Stimulated activated memory B cell treated with anti-CD40 and anti-IgM and Interleukin-4, amounts not matched to agents 10 μg/mL and 1 μg/mL and 100 μg/mL, for 72 hours (primary cell): ENCODE data around the gene P3H2.

ENCODE experiments used
- ATAC-seq: fragments of 150-1000 bp; cut with Tn5 transposase; 2 replicates; pipeline ENCODE4 v1.10.0; 2021
- H3K27ac Mint-ChIP-seq: one replicate; pipeline ENCODE4 v1.8.0; 2022; ENCODE audit warnings: mild to moderate bottlenecking, mixed read lengths
- H3K27me3 Mint-ChIP-seq: one replicate; pipeline ENCODE4 v1.8.0; 2022; ENCODE audit warnings: mixed read lengths
- H3K36me3 Mint-ChIP-seq: one replicate; pipeline ENCODE4 v1.8.0; 2022; ENCODE audit warnings: mixed read lengths
- H3K4me1 Mint-ChIP-seq: one replicate; pipeline ENCODE4 v1.8.0; 2022; ENCODE audit warnings: mixed read lengths
- H3K4me3 Mint-ChIP-seq: one replicate; pipeline ENCODE4 v1.8.0; 2022; ENCODE audit warnings: mild to moderate bottlenecking, moderate library complexity, mixed read lengths
- H3K9me3 Mint-ChIP-seq: one replicate; pipeline ENCODE4 v1.8.0; 2022; ENCODE audit warnings: mixed read lengths

The P3H2 gene

DNA sequence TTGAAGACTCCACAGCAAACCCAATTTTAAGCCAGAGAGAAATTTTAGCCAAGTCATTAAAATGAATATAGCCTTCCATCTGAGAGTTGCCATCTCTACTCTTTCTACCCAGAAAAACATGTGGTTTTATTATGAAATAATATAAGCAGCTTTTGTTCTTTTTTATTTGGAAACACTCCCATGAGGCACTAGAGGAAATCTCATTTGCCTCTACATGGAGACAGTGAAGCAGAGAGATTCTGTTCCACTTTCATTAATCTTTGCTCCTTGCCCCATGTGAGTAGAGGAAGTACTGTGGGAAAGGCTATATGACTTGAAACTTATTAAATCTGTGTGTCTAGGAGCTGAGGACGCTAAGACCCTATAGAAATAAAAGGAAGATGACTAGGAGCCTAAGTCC, 111.1 kb downstream of the P3H2 start:
- ATAC-seq = no peak
- H3K27ac Mint-ChIP-seq = no peak overlapping the region
- H3K4me3 Mint-ChIP-seq = no peak overlapping the region
- H3K27me3 Mint-ChIP-seq = no peaks in the 10 kb centered on the region
- no peaks in the 10 kb centered on the region for H3K36me3 Mint-ChIP-seq
- no peaks in the 10 kb centered on the region for H3K9me3 Mint-ChIP-seq
- H3K4me1 Mint-ChIP-seq = no peaks in the 10 kb centered on the region

DNA sequence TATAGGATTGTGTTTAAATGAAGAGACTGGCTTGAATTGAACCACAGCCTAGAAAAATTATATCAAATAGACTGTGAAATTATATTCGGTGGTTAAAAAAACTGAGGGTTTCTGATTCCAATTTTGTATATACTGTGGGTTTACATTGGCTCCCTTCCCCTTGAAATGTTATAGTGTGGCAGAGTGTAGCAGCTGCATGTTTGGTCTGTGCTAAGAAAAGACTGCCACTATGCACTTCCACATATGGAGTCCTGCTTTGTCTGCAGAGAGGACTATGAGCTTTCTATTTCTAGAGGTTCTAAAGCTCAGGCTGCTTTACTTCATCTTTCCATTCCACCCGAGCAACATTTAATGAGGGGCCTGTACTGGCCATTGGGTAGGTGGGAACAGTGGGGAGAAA, 112.3 kb downstream of the P3H2 start:
- Mint-ChIP-seq H3K4me1 (no peaks in the 10 kb centered on the region), H3K36me3 (no peaks in the 10 kb centered on the region), H3K4me3 (no peak overlapping the region), H3K9me3 (no peaks in the 10 kb centered on the region), H3K27ac (no peak overlapping the region), H3K27me3 (no peaks in the 10 kb centered on the region)
- ATAC-seq = no peak

DNA sequence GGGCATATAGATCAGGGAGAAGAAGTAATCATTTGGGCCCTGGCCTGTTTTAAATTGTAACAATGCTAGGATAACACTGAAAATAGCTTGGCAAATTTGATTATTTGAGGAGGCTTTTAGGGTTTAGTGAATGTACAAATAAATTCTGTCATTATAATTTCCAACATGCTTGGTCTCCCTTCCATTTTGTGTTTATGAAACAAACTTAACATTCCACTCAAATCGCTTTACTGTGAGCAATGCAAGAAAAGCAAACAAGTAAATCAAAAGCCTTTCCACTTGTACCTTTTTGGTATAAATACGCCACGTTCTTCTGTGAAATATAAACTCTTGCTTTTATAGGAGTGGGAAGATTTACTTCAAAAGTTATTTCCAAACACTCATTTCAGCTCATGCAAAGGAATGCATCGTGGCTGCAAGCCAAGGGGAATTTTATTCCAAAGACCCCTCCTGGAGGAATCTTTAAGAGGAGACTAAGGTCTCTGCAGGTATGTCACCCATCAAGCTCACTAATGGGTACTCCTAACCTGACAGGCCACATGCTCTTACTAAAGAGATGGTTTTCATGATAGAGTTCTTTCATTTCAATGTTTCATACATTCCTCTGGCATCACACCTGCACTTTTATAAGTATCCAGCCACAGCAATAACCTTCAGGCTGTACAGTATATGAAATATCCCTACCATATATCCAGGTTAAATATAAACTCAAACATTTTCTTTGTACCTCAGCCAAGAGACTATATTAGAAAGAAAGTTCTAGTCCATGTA, 115.2 kb downstream of the P3H2 start:
- H3K27ac Mint-ChIP-seq = no peak overlapping the region
- ATAC-seq = no peak
- H3K4me3 Mint-ChIP-seq = no peak overlapping the region
- H3K36me3 Mint-ChIP-seq = no peaks in the 10 kb centered on the region
- H3K9me3 Mint-ChIP-seq = no peaks in the 10 kb centered on the region
- no peaks in the 10 kb centered on the region for H3K27me3 Mint-ChIP-seq
- no peaks in the 10 kb centered on the region for H3K4me1 Mint-ChIP-seq

DNA sequence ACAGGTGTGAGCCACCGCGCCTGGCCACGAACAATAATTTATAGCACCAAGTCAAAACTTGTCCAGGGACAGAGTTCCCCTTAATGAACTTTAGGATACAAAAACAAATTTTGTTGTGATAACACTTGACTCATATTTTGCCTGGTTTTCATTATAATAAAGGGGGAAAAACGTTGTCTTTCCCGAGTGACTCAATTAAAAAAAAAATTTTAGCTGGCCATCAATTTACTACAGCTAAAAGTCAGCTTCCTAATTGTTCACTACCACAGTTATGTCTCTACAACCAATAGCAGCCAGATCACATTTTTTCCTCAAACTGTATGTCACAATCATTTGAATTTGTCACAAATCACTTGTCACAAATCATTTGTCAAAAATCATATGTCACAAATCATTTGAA, 116.0 kb downstream of the P3H2 start:
- no peak overlapping the region for H3K27ac Mint-ChIP-seq
- no peaks in the 10 kb centered on the region for H3K9me3 Mint-ChIP-seq
- H3K4me3 Mint-ChIP-seq = no peak overlapping the region
- ATAC-seq = no peak
- H3K4me1 Mint-ChIP-seq = no peaks in the 10 kb centered on the region
- H3K27me3 Mint-ChIP-seq = no peaks in the 10 kb centered on the region
- no peaks in the 10 kb centered on the region for H3K36me3 Mint-ChIP-seq

GRCh38 chr3:190003681-190004123, 117.0 kb downstream of the P3H2 start:
- Mint-ChIP-seq H3K9me3 (no peaks in the 10 kb centered on the region), H3K27me3 (no peaks in the 10 kb centered on the region), H3K4me1 (no peaks in the 10 kb centered on the region), H3K4me3 (no peak overlapping the region), H3K27ac (no peak overlapping the region), H3K36me3 (no peaks in the 10 kb centered on the region)
- no peak for ATAC-seq

- Mint-ChIP-seq H3K27me3 (no peaks in the 10 kb centered on the region), H3K36me3 (no peaks in the 10 kb centered on the region), H3K27ac (no peak overlapping the region), H3K4me1 (no peaks in the 10 kb centered on the region), H3K4me3 (no peak overlapping the region), H3K9me3 (no peaks in the 10 kb centered on the region)
- ATAC-seq = no peak
These were observed 117.6 kb downstream of the P3H2 start for GRCh38 chr3:190003068-190003467.

GRCh38 chr3:190001426-190001825, 119.3 kb downstream of the P3H2 start:
- Mint-ChIP-seq H3K36me3 (no peaks in the 10 kb centered on the region), H3K27ac (no peak overlapping the region), H3K4me1 (no peaks in the 10 kb centered on the region), H3K27me3 (no peaks in the 10 kb centered on the region), H3K4me3 (no peak overlapping the region), H3K9me3 (no peaks in the 10 kb centered on the region)
- no peak for ATAC-seq

GRCh38 chr3:190000861-190001196, 119.9 kb downstream of the P3H2 start:
- Mint-ChIP-seq H3K36me3 (no peaks in the 10 kb centered on the region), H3K9me3 (no peaks in the 10 kb centered on the region), H3K27me3 (no peaks in the 10 kb centered on the region), H3K4me3 (no peak overlapping the region), H3K4me1 (no peaks in the 10 kb centered on the region), H3K27ac (no peak overlapping the region)
- ATAC-seq = no peak

DNA sequence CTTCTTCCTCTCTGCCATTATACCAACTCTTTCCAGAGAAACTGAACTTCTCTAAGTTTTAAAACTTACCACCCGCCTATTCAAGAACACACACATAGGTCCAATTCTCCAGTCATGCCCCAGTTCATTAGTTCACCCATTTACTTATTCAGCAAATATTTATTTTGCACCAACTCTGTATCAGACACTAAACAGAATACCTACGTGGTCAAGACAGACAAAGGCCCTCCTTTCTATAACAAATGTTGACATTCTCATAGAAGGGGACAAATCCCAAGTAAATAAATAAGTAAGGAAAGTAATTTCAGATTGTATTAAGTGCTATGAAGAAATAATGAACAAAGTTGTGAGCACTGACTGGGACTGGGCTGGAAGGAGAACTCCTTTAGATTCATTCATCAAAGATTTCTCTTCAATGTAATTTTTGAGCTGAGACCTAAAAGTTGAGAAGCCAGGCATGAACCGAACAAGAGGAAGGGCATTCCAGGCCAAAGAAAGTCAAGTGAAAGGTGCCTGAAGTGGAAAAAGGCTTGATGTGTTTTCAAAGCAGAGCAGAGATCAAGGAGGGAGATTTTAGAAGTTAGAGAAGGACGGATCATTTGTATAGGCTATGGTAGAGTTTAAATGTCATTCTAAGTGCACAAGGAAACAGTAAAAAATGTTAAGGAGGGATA, 120.4 kb downstream of the P3H2 start:
- Mint-ChIP-seq H3K4me1 (no peaks in the 10 kb centered on the region), H3K4me3 (no peak overlapping the region), H3K36me3 (no peaks in the 10 kb centered on the region), H3K27me3 (no peaks in the 10 kb centered on the region), H3K27ac (no peak overlapping the region), H3K9me3 (no peaks in the 10 kb centered on the region)
- no peak for ATAC-seq

GRCh38 chr3:189999718-190000117, 121.0 kb downstream of the P3H2 start:
- H3K27me3 Mint-ChIP-seq = no peaks in the 10 kb centered on the region
- no peaks in the 10 kb centered on the region for H3K4me1 Mint-ChIP-seq
- no peak for ATAC-seq
- H3K4me3 Mint-ChIP-seq = no peak overlapping the region
- no peaks in the 10 kb centered on the region for H3K9me3 Mint-ChIP-seq
- H3K27ac Mint-ChIP-seq = no peak overlapping the region
- H3K36me3 Mint-ChIP-seq = no peaks in the 10 kb centered on the region

DNA sequence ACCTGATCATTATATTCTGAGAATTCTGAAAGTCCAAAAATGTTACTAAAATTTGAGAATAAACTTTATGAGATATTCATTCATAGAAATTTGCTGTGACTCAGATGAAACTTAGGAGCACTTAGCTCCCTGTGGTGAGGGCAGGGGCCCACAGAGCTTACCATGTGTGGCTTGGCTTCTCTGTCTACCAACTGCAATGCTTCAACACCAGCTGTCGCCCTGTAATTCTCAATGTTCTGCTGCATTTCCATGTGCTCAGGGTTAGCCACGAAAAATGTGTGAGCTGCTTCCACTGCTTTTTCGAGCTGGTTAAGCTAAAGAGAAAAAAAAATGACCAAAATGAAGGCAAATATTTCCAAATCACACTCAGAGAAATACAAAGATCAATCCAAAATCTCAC, 125.6 kb downstream of the P3H2 start:
- no peak overlapping the region for H3K4me3 Mint-ChIP-seq
- no peaks in the 10 kb centered on the region for H3K36me3 Mint-ChIP-seq
- H3K27ac Mint-ChIP-seq = no peak overlapping the region
- no peak for ATAC-seq
- no peaks in the 10 kb centered on the region for H3K4me1 Mint-ChIP-seq
- no peaks in the 10 kb centered on the region for H3K9me3 Mint-ChIP-seq
- H3K27me3 Mint-ChIP-seq = no peaks in the 10 kb centered on the region

- H3K4me3 Mint-ChIP-seq = no peak overlapping the region
- ATAC-seq = no peak
- no peaks in the 10 kb centered on the region for H3K4me1 Mint-ChIP-seq
- H3K27ac Mint-ChIP-seq = no peak overlapping the region
- no peaks in the 10 kb centered on the region for H3K36me3 Mint-ChIP-seq
- no peaks in the 10 kb centered on the region for H3K9me3 Mint-ChIP-seq
- no peaks in the 10 kb centered on the region for H3K27me3 Mint-ChIP-seq
These were observed 129.9 kb downstream of the P3H2 start for GRCh38 chr3:189990826-189991225.

DNA sequence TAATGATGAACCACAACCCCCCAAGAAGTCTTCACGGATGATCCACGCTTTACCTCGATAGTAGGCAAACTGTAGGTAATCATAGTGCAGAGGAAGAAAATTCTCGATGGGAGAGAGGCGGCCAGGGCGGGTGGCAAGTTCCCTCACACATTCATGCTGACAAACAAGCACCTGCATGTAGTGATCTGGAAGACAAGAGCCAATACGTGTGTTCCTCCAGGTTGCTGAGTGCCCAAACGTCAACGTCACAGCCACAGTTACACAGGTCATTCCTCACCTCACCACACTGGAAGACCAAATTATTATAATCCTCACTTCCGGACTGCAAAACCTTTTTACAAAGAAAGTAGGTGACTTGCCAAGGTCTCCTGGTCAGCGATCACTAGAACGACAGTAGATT, 131.8 kb downstream of the P3H2 start:
- H3K4me1 Mint-ChIP-seq = no peaks in the 10 kb centered on the region
- H3K27me3 Mint-ChIP-seq = no peaks in the 10 kb centered on the region
- no peak overlapping the region for H3K4me3 Mint-ChIP-seq
- H3K36me3 Mint-ChIP-seq = no peaks in the 10 kb centered on the region
- no peak for ATAC-seq
- no peaks in the 10 kb centered on the region for H3K9me3 Mint-ChIP-seq
- no peak overlapping the region for H3K27ac Mint-ChIP-seq

DNA sequence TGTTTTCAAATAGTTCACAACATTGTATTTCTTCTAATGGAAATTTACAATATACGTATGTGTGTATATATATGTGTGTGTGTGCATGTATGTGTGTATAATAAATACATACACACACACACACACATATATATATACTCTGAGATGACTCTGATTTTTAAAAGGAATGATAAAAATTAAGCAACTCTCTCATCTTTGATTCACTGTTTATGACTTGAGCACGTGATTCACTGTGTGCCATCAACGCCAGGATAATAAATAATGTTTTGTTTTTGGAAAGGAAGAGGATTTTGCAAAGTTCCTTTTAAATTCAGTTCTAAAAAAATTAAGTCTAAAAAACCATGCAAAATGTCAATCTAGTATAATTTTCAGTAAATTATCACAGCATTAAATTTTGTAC, 132.4 kb downstream of the P3H2 start:
- Mint-ChIP-seq H3K9me3 (no peaks in the 10 kb centered on the region), H3K27ac (no peak overlapping the region), H3K4me1 (no peaks in the 10 kb centered on the region), H3K27me3 (no peaks in the 10 kb centered on the region), H3K36me3 (no peaks in the 10 kb centered on the region), H3K4me3 (no peak overlapping the region)
- ATAC-seq = no peak

GRCh38 chr3:189985948-189986347, 134.7 kb downstream of the P3H2 start:
- H3K36me3 Mint-ChIP-seq = no peaks in the 10 kb centered on the region
- H3K4me1 Mint-ChIP-seq = no peaks in the 10 kb centered on the region
- no peaks in the 10 kb centered on the region for H3K9me3 Mint-ChIP-seq
- ATAC-seq = no peak
- no peak overlapping the region for H3K27ac Mint-ChIP-seq
- H3K27me3 Mint-ChIP-seq = no peaks in the 10 kb centered on the region
- no peak overlapping the region for H3K4me3 Mint-ChIP-seq

DNA sequence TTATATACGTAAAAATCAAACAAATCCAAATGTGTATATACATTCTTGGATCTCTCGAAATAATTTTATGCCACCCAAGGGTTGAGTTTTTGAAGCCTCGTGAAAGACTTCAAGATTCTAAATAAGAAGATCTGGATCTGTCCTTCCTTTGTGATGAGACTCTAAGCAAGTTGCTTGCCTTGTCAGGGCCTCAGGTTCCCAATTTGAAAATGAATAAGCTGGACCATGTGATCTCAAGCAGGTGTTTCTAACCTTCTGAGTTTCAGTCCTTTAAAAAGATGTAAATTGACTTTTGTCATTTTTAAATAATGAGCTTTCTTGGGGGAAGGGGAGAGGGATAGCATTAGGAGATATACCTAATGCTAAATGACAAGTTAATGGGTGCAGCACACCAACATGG, 137.1 kb downstream of the P3H2 start:
- H3K4me3 Mint-ChIP-seq = no peak overlapping the region
- H3K9me3 Mint-ChIP-seq = no peaks in the 10 kb centered on the region
- H3K36me3 Mint-ChIP-seq = no peaks in the 10 kb centered on the region
- ATAC-seq = no peak
- no peak overlapping the region for H3K27ac Mint-ChIP-seq
- H3K4me1 Mint-ChIP-seq = no peaks in the 10 kb centered on the region
- peaks cover 3% of the 10 kb centered on the region for H3K27me3 Mint-ChIP-seq
